Body of pancreas (tissue), 4 donors: Measurements from ENCODE around the gene LRRK1. TPM values are rescaled to one million over a fixed set of nuclear protein-coding genes. Genes with fewer than 3 reads are reported as not detected.

Source experiments
- ATAC-seq: fragments of 150-250 bp; one replicate; pipeline ENCODE4 v1.9.1; 2016
- DNase-seq, 4 donors: peaks; one replicate each; pipeline ENCODE4 v3.0.0-alpha.2; 2019
- H3K27ac ChIP-seq, 4 donors: fragments of 200-600 bp; sonication (generic); 1 replicate in 3 of 4; 2 replicates in 1 of 4; pipeline versions ENCODE4 v1.5.1 to v1.6.1; 2016 to 2019; ENCODE audit warnings: mild to moderate bottlenecking in 1 of 4, mixed read lengths in 1 of 4, moderate library complexity in 1 of 4
- H3K27me3 ChIP-seq, 2 donors: fragments of 200-600 bp; sonication (generic); one replicate each; pipeline ENCODE4 v1.6.0; 2016; ENCODE audit warnings: mild to moderate bottlenecking in 1 of 2
- H3K36me3 ChIP-seq, 2 donors: fragments of 200-600 bp; sonication (generic); replicated peaks in 1 of 2; 2 replicates each; pipeline ENCODE4 v1.5.1; 2016; ENCODE audit warnings: low read depth in 2 of 2; ENCODE audit not compliant: insufficient read depth in 1 of 2
- H3K4me1 ChIP-seq: fragments of 200-600 bp; sonication (generic); one replicate; pipeline ENCODE4 v1.6.0; 2016
- H3K4me3 ChIP-seq, 2 donors: fragments of 200-600 bp; sonication (generic); 1 replicate in 1 of 2; 2 replicates in 1 of 2; pipeline ENCODE4 v1.5.1; 2016 to 2019
- H3K9me3 ChIP-seq, 3 donors: fragments of 200-600 bp; sonication (generic); 1 replicate in 2 of 3; 2 replicates in 1 of 3; pipeline ENCODE4 v1.5.1; 2016
- CTCF ChIP-seq, 7 experiments: fragments of 450-650 bp in 4 of 7; fragments of 200-600 bp in 3 of 7; sonication (generic) in 3 of 7; IDR thresholded peaks; one replicate each; pipeline ENCODE4 v1.5.1; 2016 to 2019; ENCODE audit warnings: antibody characterized with exemption in 7 of 7
- POLR2A ChIP-seq, 3 donors: fragments of 450-650 bp; IDR thresholded peaks; one replicate each; pipeline ENCODE4 v1.6.1; 2016; ENCODE audit warnings: antibody characterized with exemption in 3 of 3, mild to moderate bottlenecking in 2 of 3
- WGBS, 2 donors: methylation state at CpG; one replicate each; pipeline ENCODE4 v1.1.5; 2017; 5-methylcytosine and 5-hydroxymethylcytosine counted together
- intact Hi-C: fragments of 100-400 bp; cut with DNase I; formaldehyde crosslinking; loops from one replicate; pipeline ENCODE4 v1.15.1; 2023
- total RNA-seq, 2 donors: library from RNA; depleted of rRNA; stranded (reverse); fragments of >200 nt; gene quantifications; one replicate each; pipeline ENCODE4 v1.1.0, GENCODE V29; 2016

LRRK1 gene
- total RNA-seq, 2 donors from 2014 or later, result 12.2 to 14.0 TPM

GRCh38 chr15:101004500-101004899, 85.3 kb downstream of the LRRK1 start:
- H3K4me3 ChIP-seq, result no peak overlapping the region
- TF ChIP-seq POLR2A (IDR thresholded peaks at IDR 0.05), result no peak
- no peak for TF ChIP-seq CTCF (IDR thresholded peaks at IDR 0.05)
- DNase-seq, result no peak
- no peaks in the 10 kb centered on the region for H3K27me3 ChIP-seq
- H3K9me3 ChIP-seq, result no peaks in the 10 kb centered on the region
- no peak overlapping the region for H3K27ac ChIP-seq
- H3K36me3 ChIP-seq, result no peaks in the 10 kb centered on the region
- intact Hi-C loops, result loop anchor here (5.0 kb wide), 1 partner anchor 372 kb away; no protein-coding TSS in a partner anchor
- peaks cover 21% of the 10 kb centered on the region for H3K4me1 ChIP-seq
- 93 to 97% methylated on average over 4 of the region's 4 CpGs for WGBS, 2 donors
- ATAC-seq, result no peak

DNA sequence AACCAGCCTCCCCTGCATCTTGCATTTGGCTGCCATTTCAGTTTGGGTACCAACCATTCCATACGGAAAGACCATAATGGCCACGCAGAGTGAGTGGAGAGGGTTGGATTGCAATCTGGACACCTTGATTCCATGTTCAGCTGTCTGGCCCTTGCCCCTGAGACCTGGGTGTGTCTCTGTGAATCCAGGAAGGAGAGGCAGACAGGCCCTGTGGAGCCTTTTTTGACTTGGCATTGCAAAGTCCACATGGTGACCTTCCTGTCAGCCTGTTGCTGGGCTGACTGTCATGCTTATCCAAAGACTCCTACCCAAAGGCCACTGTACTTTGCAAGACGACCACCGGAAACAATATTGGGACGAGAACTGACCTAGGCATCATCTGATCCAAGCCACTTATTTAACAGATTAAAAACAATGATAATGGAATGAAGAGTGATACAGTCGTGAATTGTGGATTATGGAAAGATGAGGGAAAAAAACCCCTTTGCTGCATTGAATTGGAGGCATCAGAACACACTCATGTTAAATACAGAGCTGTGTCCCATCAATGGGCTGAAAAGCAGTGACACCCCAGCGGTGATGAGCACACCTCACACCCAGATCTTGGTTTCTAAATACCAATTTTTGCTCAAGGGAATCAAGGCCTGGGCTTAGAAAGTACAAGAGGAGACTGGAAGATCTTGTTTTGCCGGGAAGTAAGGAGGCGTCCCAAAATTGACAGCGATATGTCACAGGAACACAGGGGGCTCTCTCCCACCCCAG, 86.0 kb downstream of the LRRK1 start:
- Histone ChIP-seq H3K4me3 (no peak overlapping the region), H3K36me3 (no peaks in the 10 kb centered on the region), H3K27ac (no peak overlapping the region), H3K27me3 (no peaks in the 10 kb centered on the region), H3K4me1 (peaks cover 21% of the 10 kb centered on the region), H3K9me3 (no peaks in the 10 kb centered on the region)
- TF ChIP-seq POLR2A (IDR thresholded peaks at IDR 0.05) (no peak), CTCF (IDR thresholded peaks at IDR 0.05) (no peak)
- DNase-seq, result no peak
- 93 to 96% methylated on average over 10 of the region's 10 CpGs for WGBS, 2 donors
- intact Hi-C loops, result loop anchor here (5.0 kb wide), 2 partner anchors 88 to 373 kb away; partner anchors contain the start of gene LRRK1
- ATAC-seq, result no peak

DNA sequence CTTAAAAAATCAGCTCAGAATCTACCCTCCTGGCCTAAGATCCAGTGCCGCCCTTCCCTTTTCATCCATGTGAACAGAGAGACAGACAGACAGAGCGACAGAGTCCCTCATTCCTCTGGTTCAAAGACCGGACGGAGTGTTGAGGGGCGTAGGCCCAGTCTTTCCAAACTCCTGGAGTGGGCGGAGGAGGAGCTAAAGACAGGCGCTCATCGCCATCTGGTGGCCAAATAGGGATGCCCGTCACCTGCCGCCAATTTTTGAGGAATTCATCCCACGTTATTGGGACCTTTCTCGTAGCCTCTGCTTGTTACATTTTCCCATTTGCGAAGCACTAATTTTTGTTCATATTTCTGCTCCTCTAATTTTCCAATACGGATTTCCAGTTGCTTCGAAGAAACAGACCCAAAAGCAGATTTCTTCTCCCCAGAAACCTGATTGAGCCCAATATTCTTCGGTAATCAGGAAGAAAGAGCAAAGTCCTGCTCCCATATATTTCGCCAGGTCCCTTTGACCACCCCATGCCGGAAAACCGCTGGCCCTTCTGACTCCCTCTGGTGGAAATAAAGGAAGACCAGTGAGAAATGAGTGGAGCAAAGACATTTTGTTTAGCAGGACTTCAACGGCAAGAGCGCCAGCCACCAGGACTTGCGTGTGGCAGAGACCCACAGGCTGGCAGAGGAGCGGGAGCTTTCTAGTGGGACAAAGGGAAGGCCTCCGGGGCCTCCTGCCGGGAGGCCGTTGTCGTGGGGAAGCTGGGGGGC, 88.0 kb downstream of the LRRK1 start:
- Histone ChIP-seq H3K4me1 (peaks cover 21% of the 10 kb centered on the region), H3K9me3 (no peaks in the 10 kb centered on the region), H3K36me3 (no peaks in the 10 kb centered on the region), H3K4me3 (no peak overlapping the region), H3K27me3 (no peaks in the 10 kb centered on the region), H3K27ac (peak overlapping the region; percentile 6 to 78 (median 54))
- TF ChIP-seq CTCF (IDR thresholded peaks at IDR 0.05) (peak; percentile 84 to 95 (median 93)), POLR2A (IDR thresholded peaks at IDR 0.05) (no peak)
- intact Hi-C loops, result loop anchor here (5.0 kb wide), 1 partner anchor 90 kb away; the partner anchor contains the start of gene LRRK1
- DNase-seq (peak; percentile 83 to 87 (median 84)), ATAC-seq (peak; percentile 66)
- 5 to 10% methylated on average over 27 of the region's 27 CpGs for WGBS, 2 donors

- Histone ChIP-seq H3K4me3 (peak overlapping the region; percentile 4 to 35), H3K36me3 (no peaks in the 10 kb centered on the region), H3K9me3 (no peaks in the 10 kb centered on the region), H3K4me1 (peaks cover 21% of the 10 kb centered on the region), H3K27ac (peak overlapping the region in 3 of 4 donors; percentile 42 to 78 (median 69)), H3K27me3 (no peaks in the 10 kb centered on the region)
- ATAC-seq (peak; percentile 93), DNase-seq (peak; percentile 89 to 93 (median 91))
- TF ChIP-seq CTCF (IDR thresholded peaks at IDR 0.05), result peak; percentile 95 to 100 (median 97)
- TF ChIP-seq POLR2A (IDR thresholded peaks at IDR 0.05), result peak in 2 of 3 donors; percentile 61 to 62
- 8 to 10% methylated on average over 16 to 48 of the region's 48 CpGs for WGBS, 2 donors
- intact Hi-C loops, result loop anchor here (5.0 kb wide), 1 partner anchor 91 kb away; the partner anchor contains the start of gene LRRK1
Observed at GRCh38 chr15:101008158-101009139, 89.3 kb downstream of the LRRK1 start.
